Measurements from ENCODE around the gene FSTL4.

The FSTL4 gene

DNA sequence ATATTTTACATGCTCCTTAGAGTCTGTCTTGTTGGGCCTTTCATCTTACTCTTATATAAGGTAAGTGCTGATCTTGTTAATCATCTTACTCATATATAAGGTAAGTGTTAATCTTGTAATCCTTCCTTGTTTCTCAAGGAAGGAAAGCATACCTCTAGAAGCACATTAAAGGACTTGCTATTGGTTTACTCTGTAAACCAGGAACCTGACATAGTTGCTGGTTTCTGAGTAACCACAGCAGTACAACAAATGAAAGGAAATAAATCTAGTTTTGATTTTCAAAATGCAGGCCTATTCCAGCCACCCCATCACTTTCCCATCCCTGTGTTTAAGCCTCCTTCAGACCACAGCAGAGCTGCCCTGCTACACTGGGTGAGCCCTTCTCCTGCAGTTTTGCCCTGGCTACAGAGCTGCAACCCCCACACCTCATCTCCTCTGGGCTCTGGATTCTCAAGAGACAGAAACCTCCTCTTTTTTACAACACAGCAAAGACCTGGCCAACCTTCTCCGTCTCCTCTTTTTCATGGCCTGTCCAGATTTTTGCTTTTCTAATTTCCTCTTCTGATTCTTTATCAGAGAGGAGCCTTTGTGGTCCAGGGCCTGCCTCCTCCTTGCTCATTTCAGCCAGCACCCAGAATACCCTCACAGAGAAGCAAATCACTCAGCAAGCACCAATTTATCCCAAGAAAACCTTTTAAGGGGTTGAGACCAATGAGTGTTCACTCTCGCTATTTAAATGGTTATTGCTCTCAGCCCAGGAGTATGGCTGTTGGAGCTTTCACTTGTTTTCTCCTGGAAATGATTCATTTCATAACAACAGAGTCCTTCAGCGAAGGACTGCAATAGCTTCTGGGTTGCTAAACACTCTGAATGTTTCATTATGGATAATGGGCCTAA lies 103.2 kb downstream of the FSTL4 start:
- Histone ChIP-seq H3K27ac (ENCODE audit: poor library complexity, severe bottlenecking) (no peak overlapping the region), H3K9me3 (ENCODE audit: severe bottlenecking) (no peaks in the 10 kb centered on the region), H3K4me1 (ENCODE audit: insufficient read depth, poor library complexity, severe bottlenecking) (no peaks in the 10 kb centered on the region), H3K4me3 (ENCODE audit: severe bottlenecking) (no peak overlapping the region), H3K36me3 (ENCODE audit: low read depth) (no peaks in the 10 kb centered on the region), H3K27me3 (ENCODE audit: insufficient read depth, poor library complexity, severe bottlenecking) (no peaks in the 10 kb centered on the region)
- TF ChIP-seq, protein P1, sequence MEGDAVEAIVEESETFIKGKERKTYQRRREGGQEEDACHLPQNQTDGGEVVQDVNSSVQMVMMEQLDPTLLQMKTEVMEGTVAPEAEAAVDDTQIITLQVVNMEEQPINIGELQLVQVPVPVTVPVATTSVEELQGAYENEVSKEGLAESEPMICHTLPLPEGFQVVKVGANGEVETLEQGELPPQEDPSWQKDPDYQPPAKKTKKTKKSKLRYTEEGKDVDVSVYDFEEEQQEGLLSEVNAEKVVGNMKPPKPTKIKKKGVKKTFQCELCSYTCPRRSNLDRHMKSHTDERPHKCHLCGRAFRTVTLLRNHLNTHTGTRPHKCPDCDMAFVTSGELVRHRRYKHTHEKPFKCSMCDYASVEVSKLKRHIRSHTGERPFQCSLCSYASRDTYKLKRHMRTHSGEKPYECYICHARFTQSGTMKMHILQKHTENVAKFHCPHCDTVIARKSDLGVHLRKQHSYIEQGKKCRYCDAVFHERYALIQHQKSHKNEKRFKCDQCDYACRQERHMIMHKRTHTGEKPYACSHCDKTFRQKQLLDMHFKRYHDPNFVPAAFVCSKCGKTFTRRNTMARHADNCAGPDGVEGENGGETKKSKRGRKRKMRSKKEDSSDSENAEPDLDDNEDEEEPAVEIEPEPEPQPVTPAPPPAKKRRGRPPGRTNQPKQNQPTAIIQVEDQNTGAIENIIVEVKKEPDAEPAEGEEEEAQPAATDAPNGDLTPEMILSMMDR (IDR thresholded peaks at IDR 0.05; ENCODE audit: poor library complexity, severe bottlenecking), result no peak
- no peak for DNase-seq (ENCODE audit: low spot score)
- no peak for ATAC-seq (ENCODE audit: low read depth)

DNA sequence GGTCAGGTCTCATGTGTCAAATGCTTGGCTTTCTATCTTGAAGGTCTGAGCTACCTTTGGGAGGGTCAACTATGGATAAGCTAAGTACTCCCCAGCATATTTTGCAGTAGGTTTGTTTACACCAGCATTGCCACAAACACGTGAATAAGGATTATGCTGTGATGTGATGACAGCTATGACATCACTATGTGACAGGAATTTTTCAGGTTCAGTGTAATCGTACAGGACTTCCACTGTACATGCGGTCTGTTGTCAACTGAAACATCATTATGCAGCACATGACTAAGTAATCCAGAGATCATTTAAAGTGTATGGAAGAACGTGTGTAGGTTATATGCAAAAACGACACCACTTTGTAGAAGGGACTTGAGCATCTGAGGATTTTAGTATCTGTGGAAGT lies 104.0 kb downstream of the FSTL4 start:
- no peak for ATAC-seq (ENCODE audit: low read depth)
- no peaks in the 10 kb centered on the region for H3K9me3 ChIP-seq (ENCODE audit: severe bottlenecking)
- no peaks in the 10 kb centered on the region for H3K27me3 ChIP-seq (ENCODE audit: insufficient read depth, poor library complexity, severe bottlenecking)
- H3K4me3 ChIP-seq (ENCODE audit: severe bottlenecking), result no peak overlapping the region
- TF ChIP-seq, protein P1 (IDR thresholded peaks at IDR 0.05; ENCODE audit: poor library complexity, severe bottlenecking), result no peak
- no peaks in the 10 kb centered on the region for H3K36me3 ChIP-seq (ENCODE audit: low read depth)
- DNase-seq (ENCODE audit: low spot score), result no peak
- no peak overlapping the region for H3K27ac ChIP-seq (ENCODE audit: poor library complexity, severe bottlenecking)
- H3K4me1 ChIP-seq (ENCODE audit: insufficient read depth, poor library complexity, severe bottlenecking), result no peaks in the 10 kb centered on the region

DNA sequence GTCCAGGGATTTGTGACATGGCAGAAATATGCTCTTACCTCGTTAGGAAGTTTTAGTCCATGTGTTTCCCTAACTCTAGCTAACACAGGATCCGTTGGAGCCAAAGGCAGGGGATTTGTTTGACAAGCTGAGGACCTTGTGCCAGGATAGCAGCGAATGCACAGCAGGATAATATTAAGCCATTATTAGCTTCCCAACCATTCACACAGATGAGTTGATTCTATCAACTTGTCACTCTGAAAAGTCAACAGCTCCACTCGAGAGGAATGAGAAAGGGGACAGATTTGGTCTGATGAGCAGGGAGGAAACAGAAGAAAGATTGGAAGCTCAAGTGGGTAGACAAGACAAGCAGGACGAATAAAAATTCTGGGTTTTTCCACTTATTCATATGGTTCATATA lies 106.2 kb downstream of the FSTL4 start:
- Histone ChIP-seq H3K27me3 (ENCODE audit: insufficient read depth, poor library complexity, severe bottlenecking) (peaks cover 6% of the 10 kb centered on the region), H3K27ac (ENCODE audit: poor library complexity, severe bottlenecking) (no peak overlapping the region), H3K9me3 (ENCODE audit: severe bottlenecking) (no peaks in the 10 kb centered on the region), H3K4me3 (ENCODE audit: severe bottlenecking) (no peak overlapping the region), H3K4me1 (ENCODE audit: insufficient read depth, poor library complexity, severe bottlenecking) (no peaks in the 10 kb centered on the region), H3K36me3 (ENCODE audit: low read depth) (no peaks in the 10 kb centered on the region)
- TF ChIP-seq, protein P1 (IDR thresholded peaks at IDR 0.05; ENCODE audit: poor library complexity, severe bottlenecking), result no peak
- ATAC-seq (ENCODE audit: low read depth) (no peak), DNase-seq (ENCODE audit: low spot score) (no peak)

DNA sequence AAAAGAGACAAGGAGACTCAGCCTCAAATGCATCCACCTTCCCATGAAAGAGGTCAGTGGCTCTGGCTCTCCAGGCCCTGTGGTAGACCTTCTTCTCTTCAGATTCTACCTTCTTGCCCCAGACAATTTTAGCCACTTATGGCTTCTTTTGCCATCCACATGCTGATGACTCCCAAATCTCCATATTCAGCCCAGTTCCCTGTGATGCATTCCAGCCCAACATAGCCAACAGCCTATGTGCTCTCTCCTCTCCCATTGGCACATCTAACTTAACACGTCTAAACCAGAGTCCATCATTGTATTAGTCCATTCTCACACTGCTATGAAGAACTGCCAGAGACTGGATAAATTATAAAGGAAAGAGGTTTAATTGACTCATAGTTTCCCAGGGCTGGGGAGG lies 108.8 kb downstream of the FSTL4 start:
- Histone ChIP-seq H3K4me3 (ENCODE audit: severe bottlenecking) (no peak overlapping the region), H3K4me1 (ENCODE audit: insufficient read depth, poor library complexity, severe bottlenecking) (no peaks in the 10 kb centered on the region), H3K27ac (ENCODE audit: poor library complexity, severe bottlenecking) (no peak overlapping the region), H3K36me3 (ENCODE audit: low read depth) (no peaks in the 10 kb centered on the region), H3K27me3 (ENCODE audit: insufficient read depth, poor library complexity, severe bottlenecking) (peaks cover 11% of the 10 kb centered on the region), H3K9me3 (ENCODE audit: severe bottlenecking) (no peaks in the 10 kb centered on the region)
- no peak for DNase-seq (ENCODE audit: low spot score)
- TF ChIP-seq, protein P1 (IDR thresholded peaks at IDR 0.05; ENCODE audit: poor library complexity, severe bottlenecking), result no peak
- no peak for ATAC-seq (ENCODE audit: low read depth)

DNA sequence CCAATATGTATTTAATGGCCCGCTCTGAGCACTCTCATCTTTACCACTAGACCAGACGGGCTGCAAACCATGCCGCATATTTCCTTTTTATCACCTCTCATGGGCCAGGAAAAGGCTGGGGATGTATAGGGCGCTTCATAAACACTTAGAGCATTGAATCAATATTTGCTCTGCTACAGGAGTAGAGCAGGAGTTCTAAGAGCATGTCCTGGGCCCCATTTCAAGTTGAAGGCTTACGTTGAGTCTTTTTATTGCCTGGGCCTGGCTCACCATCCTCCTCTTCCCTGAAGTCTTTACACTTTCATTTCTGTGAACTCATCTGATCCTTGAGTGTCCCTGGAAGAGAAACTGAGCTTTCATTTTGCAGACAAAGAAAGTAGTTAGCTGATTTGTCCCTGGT lies 112.4 kb downstream of the FSTL4 start:
- H3K36me3 ChIP-seq (ENCODE audit: low read depth), result no peaks in the 10 kb centered on the region
- H3K9me3 ChIP-seq (ENCODE audit: severe bottlenecking), result no peaks in the 10 kb centered on the region
- H3K27me3 ChIP-seq (ENCODE audit: insufficient read depth, poor library complexity, severe bottlenecking), result peaks cover 11% of the 10 kb centered on the region
- no peaks in the 10 kb centered on the region for H3K4me1 ChIP-seq (ENCODE audit: insufficient read depth, poor library complexity, severe bottlenecking)
- TF ChIP-seq, protein P1 (IDR thresholded peaks at IDR 0.05; ENCODE audit: poor library complexity, severe bottlenecking), result no peak
- DNase-seq (ENCODE audit: low spot score), result no peak
- no peak overlapping the region for H3K27ac ChIP-seq (ENCODE audit: poor library complexity, severe bottlenecking)
- no peak overlapping the region for H3K4me3 ChIP-seq (ENCODE audit: severe bottlenecking)
- ATAC-seq (ENCODE audit: low read depth), result no peak

Data from RWPE2 (cell line).